LoVo (cell line): ENCODE measurements around the gene SLC27A5.
A peak's percentile ranks its signal among the peaks of the same experiment; 100 is the strongest.
"Not testable (repeated sequence)": the region's sequence is repeated elsewhere in the genome, so short reads cannot be mapped to it uniquely, and the experiment has no call there.

Source experiments
- DNase-seq: peaks from one replicate; pipeline ENCODE4 v3.0.0-alpha.2; 2016; ENCODE audit warnings: low spot score

The SLC27A5 gene

GRCh38 chr19:58522709-58523108 is 10.9 kb upstream of the SLC27A5 start:
- no peak for DNase-seq

DNA sequence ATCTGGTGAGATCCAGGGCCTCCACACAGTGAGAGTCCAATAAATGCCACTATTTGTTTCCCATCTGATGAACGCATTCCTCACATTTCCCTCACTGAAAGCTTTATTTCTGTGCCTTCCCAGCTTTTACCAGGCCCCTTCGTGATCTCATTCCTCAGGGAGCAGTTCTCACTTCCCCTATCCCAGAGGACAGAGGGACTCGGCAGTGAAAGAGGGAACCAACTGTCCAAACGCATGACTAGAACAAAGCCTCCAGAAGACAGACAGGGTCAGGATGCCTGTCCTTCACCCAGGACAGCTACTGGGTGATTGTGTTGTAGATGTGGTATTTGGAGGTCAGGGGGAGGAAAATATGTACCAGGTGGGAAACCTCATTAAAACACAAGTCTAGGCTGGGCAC is 9.9 kb upstream of the SLC27A5 start:
- no peak for DNase-seq

GRCh38 chr19:58520257-58520599 is 8.4 kb upstream of the SLC27A5 start:
- DNase-seq = no peak

- peak; percentile 95 for DNase-seq
Observed at GRCh38 chr19:58519355-58520256, 7.8 kb upstream of the SLC27A5 start, which contains the start of gene ZBTB45. Gene ZBTB45, minus strand, starts transcription at chr19:58519810. Its CDS starts 2,137 bp downstream, at chr19:58517673.

DNA sequence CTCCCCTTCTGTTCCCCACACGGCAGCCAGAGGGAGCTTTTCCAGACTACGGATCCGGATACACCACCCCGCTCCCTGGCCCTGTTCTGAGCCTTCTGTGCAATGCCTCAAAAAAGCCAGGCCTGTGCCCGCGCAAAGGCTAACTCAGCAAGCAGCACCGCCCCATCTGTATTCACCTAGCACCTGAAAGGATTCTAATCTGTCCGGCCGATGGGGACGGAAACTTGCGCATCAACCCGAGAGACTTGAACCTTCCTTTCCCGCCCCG is 7.2 kb upstream of the SLC27A5 start:
- DNase-seq = peak; percentile 65

DNA sequence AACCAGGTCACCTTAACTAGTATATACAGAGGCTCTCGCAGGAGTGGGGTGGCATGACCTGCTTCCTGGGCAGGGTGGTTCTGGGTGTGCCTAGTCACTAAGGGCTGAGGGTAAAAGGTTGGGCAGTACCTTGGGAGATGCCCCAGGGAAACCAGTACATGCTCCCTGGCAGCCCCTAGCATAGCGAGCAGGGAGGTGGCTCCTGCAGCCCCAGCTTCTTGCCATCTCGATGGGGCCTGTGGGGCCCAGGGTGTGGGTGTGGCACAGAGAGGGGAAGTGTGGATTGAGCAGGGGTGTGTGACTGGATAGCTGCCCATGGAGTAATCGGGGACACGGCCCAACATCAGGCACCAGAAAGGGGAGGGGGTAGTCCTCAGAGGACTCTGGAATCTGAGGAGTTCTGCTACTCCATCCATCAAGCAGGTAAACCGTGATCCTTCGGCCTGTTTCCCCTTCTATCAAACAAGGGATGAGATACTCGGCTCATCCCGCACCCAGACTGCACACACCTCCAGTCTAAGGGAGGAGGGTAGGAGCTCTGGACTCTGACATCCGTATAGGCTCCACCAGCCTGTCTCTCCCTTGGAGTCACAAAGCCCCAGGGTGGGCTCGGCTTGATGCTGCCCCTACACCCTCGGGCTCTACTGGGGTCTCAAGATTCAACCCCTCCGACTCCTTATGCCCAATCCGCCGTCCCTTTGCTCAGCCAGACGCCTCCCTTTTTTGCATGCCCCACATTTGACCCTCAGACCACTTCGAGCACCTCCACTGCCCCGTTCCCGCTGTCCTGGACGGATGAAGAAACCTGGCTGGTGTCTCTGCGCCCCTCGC is 6.7 kb upstream of the SLC27A5 start:
- DNase-seq = no peak

DNA sequence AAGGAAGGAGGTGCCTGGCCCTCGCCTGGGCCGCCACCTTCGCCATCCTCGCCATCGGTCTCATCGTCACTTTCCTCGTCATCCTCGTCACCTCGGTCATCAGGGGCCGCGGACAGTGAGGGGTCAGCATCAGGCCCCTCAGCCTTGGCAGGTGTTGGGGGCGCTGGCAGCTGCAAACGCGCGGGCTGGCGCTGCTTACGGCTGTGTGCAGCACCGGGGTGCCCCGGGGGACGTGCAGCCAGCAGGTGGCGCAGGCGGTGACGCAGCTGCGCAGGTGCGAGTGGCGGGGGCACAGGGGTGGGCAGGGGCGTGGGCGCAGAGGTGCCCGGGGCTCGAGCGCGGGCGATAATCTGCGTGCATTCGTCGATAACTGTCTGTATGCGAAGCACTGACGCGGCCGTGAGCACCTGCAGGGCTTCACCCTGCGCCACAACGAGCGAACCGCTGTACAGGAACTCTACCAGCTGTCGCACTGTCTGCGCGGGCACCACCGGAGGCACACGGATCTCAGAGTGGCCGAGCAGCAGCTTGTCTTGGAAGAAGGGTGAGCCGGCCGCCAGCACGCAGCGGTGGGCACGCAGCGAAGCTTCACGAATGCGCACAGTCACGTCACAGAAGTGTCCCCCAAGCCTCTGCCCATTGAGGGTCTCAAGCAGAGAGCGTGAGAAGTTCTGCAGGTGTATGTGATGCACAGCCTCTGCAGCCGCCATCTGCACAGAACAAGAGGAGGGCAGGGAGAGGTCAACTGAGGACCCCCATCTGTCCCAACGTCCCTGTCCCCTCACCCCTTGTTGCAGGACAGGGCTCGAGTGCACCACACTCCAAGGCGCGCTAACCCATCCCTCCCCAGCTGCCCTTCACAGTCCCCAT is 5.4 kb upstream of the SLC27A5 start:
- no peak for DNase-seq

- DNase-seq = no peak
Observed at GRCh38 chr19:58516246-58516836, 4.5 kb upstream of the SLC27A5 start.

- DNase-seq = no peak
Observed at GRCh38 chr19:58515259-58515658, 3.5 kb upstream of the SLC27A5 start.

GRCh38 chr19:58514564-58515022 is 2.8 kb upstream of the SLC27A5 start:
- DNase-seq = no peak

- DNase-seq = peak; percentile 90
Observed at GRCh38 chr19:58513694-58514563, 2.1 kb upstream of the SLC27A5 start.

- no peak for DNase-seq
Observed at GRCh38 chr19:58513213-58513693, 1.5 kb upstream of the SLC27A5 start.

GRCh38 chr19:58510084-58510862 is 1.5 kb downstream of the SLC27A5 start:
- DNase-seq = no peak

- DNase-seq = no peak
Observed at GRCh38 chr19:58509731-58510083, 2.1 kb downstream of the SLC27A5 start.

- not testable (repeated sequence) for DNase-seq
Observed at GRCh38 chr19:58507602-58508223, 4.1 kb downstream of the SLC27A5 start.

- DNase-seq = no peak
Observed at GRCh38 chr19:58500242-58500641, 11.6 kb downstream of the SLC27A5 start.

DNA sequence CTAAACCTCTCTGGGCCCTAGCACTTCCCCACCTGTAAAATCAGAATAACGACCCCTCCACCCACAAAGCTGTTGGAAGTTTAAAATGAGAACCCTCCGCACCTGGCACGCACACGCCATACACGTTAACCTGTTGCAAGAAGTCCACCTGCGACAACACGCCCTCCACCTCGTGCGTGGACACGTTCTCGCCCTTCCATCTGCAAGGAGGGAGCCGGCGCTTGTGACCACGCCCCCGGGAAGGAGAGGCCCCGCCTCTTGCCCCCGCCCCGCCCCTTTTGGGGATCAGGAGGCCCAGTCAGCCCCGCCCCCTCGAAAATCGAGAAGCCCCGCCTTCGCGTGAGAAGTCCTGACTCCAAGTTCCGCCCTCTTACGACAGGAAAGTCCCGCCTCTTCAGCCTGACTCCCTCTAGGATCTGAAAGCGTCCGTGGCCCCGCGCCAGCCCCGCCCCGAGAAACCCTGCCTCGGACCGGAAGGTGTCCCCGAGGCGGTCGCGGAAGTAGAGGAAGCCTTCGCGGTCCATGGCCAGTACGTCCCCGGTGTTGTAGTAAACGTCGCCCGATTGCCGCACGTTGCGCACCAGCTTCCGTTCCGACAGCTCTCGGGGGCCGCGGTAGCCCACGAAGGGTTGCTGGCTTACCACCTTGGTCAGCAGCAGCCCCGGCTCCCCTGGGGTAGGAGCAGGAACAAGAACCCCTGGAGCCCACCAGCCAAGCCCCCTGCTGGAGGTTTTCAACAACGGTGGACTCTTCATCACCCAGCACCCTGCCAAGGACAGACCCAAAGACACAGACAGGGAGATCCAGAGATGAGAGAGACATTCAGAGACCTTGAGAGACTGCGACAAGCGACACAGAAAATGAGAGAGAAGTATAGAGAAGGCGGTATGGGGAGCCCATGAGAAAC is 12.5 kb downstream of the SLC27A5 start:
- peak; percentile 99 for DNase-seq

- no peak for DNase-seq
Observed at GRCh38 chr19:58498316-58499020, 13.3 kb downstream of the SLC27A5 start.
